Measurements from ENCODE around the gene EML5.

DNA sequence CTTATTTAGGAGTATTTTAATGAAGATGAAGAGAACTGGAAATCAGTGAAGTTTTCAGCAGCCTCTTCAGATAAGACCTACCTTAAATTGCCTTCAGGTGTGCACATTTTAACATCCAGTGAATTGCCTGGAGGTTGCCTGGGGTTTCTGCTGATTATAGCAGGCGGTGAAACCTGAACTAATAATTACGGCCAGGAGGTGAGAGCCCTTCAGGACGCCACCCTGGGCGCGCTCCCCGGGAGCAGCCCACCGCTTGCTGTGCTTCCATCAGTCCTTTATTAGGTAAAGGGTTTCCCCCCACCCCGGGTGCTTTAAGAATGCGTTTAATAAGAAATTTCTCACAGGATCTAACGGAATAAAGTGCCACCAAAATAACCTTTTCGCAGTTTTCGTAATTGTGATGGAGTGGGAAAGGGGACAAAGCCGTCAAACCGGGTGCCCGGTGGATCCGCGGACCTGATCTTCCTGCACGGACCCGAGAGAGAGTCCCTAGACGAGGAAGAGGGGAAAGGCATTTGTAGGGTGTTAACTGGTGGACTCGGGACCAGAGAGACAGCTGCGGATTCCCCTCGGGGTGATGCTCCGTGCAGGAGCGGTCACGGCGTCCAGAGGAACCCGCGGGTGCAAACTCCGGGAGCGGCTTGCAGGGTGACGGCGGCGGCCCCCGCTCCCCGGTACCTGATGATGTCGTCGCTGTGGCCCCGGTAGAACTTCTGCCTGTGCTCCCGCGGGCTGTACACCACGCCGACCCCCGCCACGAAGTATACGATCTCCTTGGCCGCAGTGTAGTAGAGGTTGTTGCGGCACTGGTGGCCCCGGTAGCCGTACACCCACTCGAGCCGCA, 902 bp downstream of the EML5 start:
- TF ChIP-seq, protein P1, sequence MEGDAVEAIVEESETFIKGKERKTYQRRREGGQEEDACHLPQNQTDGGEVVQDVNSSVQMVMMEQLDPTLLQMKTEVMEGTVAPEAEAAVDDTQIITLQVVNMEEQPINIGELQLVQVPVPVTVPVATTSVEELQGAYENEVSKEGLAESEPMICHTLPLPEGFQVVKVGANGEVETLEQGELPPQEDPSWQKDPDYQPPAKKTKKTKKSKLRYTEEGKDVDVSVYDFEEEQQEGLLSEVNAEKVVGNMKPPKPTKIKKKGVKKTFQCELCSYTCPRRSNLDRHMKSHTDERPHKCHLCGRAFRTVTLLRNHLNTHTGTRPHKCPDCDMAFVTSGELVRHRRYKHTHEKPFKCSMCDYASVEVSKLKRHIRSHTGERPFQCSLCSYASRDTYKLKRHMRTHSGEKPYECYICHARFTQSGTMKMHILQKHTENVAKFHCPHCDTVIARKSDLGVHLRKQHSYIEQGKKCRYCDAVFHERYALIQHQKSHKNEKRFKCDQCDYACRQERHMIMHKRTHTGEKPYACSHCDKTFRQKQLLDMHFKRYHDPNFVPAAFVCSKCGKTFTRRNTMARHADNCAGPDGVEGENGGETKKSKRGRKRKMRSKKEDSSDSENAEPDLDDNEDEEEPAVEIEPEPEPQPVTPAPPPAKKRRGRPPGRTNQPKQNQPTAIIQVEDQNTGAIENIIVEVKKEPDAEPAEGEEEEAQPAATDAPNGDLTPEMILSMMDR (conservative IDR thresholded peaks at IDR 0.05; ENCODE audit: low read depth, low read length) = no peak
- TF ChIP-seq EZH2 (IDR thresholded peaks at IDR 0.05; ENCODE audit: borderline replicate concordance, low read depth, low read length, poor library complexity, severe bottlenecking) = peak; percentile 82
